GM10266 (cell line): ENCODE results near the gene KCNIP3.

Source experiments
- DNase-seq: peaks from one replicate; pipeline ENCODE4 v3.0.0; 2012; ENCODE audit errors: extremely low spot score
- CTCF ChIP-seq: IDR thresholded peaks from 2 replicates; pipeline ENCODE4 v1.5.1; 2012; ENCODE audit warnings: mild to moderate bottlenecking, low read depth; ENCODE audit not compliant: control insufficient read depth, insufficient read depth; ENCODE audit errors: missing control alignments

KCNIP3 gene

DNA sequence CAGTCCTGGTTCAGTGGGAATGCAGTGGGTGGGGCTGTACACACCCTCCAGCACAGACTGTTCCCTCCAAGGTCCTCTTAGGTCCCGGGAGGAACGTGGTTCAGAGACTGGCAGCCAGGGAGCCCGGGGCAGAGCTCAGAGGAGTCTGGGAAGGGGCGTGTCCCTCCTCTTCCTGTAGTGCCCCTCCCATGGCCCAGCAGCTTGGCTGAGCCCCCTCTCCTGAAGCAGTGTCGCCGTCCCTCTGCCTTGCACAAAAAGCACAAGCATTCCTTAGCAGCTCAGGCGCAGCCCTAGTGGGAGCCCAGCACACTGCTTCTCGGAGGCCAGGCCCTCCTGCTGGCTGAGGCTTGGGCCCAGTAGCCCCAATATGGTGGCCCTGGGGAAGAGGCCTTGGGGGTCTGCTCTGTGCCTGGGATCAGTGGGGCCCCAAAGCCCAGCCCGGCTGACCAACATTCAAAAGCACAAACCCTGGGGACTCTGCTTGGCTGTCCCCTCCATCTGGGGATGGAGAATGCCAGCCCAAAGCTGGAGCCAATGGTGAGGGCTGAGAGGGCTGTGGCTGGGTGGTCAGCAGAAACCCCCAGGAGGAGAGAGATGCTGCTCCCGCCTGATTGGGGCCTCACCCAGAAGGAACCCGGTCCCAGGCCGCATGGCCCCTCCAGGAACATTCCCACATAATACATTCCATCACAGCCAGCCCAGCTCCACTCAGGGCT, 87.9 kb downstream of the KCNIP3 start:
- no peak for TF ChIP-seq CTCF
- no peak for DNase-seq

DNA sequence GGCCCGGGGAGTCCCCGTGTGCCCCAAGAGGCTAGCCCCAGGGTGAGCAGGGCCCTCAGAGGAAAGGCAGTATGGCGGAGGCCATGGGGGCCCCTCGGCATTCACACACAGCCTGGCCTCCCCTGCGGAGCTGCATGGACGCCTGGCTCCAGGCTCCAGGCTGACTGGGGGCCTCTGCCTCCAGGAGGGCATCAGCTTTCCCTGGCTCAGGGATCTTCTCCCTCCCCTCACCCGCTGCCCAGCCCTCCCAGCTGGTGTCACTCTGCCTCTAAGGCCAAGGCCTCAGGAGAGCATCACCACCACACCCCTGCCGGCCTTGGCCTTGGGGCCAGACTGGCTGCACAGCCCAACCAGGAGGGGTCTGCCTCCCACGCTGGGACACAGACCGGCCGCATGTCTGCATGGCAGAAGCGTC, 88.4 kb downstream of the KCNIP3 start:
- TF ChIP-seq CTCF: no peak
- DNase-seq: no peak

- no peak for TF ChIP-seq CTCF
- no peak for DNase-seq
These were observed 88.9 kb downstream of the KCNIP3 start for GRCh38 chr2:95386031-95386430.

DNA sequence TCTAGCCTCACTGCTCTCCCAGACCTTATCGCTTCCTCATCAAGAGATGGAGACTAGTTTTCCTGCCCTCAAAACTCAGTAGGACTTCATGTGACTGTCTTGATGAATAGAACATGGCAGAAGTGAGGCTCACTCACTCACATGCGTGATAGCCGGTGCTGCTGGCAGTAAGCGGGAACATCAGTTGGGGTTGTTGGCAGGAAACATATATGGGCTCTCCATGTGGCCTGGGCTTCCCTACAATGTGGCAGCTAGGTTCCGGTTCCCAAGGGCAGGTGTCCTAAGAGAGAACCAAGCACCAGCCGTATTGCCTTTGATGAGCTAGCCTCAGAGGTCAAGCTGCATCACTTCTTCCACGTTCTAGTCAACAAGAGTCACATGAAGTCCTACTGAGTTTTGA, 90.2 kb downstream of the KCNIP3 start:
- no peak for DNase-seq
- no peak for TF ChIP-seq CTCF

DNA sequence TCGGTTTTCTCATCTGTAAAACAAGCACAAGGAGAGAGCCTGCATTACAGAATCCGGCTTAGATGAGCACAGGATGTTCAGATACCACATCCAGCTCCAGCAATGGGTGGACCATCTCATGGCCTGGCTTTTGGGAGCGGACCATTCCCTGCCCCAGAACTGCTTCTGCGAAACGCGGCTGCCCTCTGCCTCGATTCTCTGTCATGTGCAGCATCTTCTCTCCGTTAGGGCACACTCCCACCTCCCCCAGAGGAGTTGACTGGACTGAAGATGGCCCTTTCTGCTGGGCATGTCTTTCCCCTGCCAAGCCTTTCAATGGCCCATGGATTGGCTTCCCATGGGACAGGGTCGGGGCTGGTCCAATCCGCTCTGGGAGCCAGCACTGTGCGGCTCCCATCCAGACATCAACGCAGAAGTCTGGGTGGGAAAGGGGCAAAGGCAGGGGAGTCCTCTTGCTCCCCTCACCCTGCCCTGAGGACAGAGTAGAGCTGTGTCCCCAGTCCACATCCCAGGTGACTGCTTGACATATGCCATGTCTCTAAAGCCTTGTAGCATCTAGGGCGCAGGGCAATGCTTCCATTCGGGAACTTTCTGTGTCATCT, 91.0 kb downstream of the KCNIP3 start:
- no peak for DNase-seq
- TF ChIP-seq CTCF: no peak

DNA sequence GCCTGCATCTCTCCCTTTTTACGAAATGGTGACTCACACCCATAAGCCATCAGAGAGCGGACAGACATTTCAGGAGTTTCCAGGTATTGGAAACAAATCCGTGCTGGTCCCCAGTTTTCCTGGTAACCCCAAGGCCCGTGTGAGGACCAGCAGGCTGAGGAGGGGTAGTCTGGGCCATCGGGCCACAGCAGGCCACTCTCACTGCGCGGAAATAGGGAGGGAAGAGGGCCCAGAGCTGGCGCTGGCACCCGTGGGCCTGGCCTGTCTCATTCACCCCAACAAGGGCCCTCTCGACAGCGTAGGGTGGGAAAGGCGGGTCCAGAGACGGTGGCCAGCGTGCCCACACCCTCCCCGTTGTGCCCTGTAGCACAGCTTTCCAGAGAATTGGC, 91.7 kb downstream of the KCNIP3 start:
- TF ChIP-seq CTCF: no peak
- DNase-seq: no peak
